ENCODE data around the gene VANGL1. TPM values are rescaled to one million over a fixed set of nuclear protein-coding genes. Genes with fewer than 3 reads are reported as not detected.

VANGL1 gene
- total RNA-seq, 1 experiment from 2014 or later: 22.4 TPM

DNA sequence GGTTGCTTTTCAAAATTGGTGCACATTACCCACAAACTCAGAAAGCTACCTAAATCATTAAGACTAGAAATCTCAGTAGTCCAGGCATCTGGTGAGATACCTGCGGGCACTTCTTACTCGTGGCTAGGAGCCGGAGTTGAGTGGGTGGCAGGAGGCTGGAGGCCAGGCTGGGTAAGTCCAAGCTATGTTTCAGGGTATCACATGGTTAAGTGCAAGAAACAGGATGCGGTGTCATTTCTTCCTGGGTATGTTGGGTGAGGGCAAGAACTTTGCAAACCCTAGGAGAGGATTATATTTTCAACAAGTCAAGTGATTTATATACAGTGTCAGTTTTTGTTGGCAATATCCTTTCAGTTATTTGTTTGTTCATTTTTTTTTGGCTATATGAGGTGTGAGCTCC lies 41.0 kb downstream of the VANGL1 start:
- Histone ChIP-seq H3K4me1 (replicated peaks) (peaks cover 5% of the 10 kb centered on the region; the same call in 1 of the 2 replicates), H3K9me3 (replicated peaks) (no peaks in the 10 kb centered on the region), H3K27me3 (replicated peaks) (no peaks in the 10 kb centered on the region), H3K4me3 (no peak overlapping the region), H3K36me3 (peaks cover 52% of the 10 kb centered on the region), H3K27ac (no peak overlapping the region)
- DNase-seq (ENCODE audit: low read depth in 1 of 2, low spot score in 2 of 2): no peak

- H3K4me1 ChIP-seq (replicated peaks): no peaks in the 10 kb centered on the region
- peaks cover 64% of the 10 kb centered on the region for H3K36me3 ChIP-seq
- H3K4me3 ChIP-seq: no peak overlapping the region
- no peak for DNase-seq (ENCODE audit: low read depth in 1 of 2, low spot score in 2 of 2)
- H3K9me3 ChIP-seq (replicated peaks): no peaks in the 10 kb centered on the region
- no peak overlapping the region for H3K27ac ChIP-seq
- H3K27me3 ChIP-seq (replicated peaks): no peaks in the 10 kb centered on the region
These were observed 43.4 kb downstream of the VANGL1 start for GRCh38 chr1:115685029-115685705.

DNA sequence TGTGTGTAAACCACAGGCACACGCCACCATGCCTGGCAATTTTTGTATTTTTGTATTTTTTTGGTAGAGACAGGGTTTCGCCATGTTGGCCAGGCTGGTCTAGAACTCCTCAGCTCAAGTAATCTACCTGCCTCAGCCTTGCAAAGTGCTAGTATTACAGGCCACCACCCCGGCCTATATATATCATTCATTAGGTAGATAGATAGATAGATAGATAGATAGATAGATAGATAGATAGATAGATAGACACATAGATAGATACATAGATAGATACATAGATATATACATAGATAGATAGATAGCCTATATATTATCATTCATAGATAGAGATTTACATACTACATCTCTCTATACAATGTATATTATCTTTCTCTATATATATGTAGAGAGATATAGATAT lies 46.0 kb downstream of the VANGL1 start:
- Histone ChIP-seq H3K9me3 (replicated peaks) (no peaks in the 10 kb centered on the region), H3K27me3 (replicated peaks) (no peaks in the 10 kb centered on the region), H3K36me3 (peaks cover 78% of the 10 kb centered on the region), H3K4me1 (replicated peaks) (peaks cover 3% of the 10 kb centered on the region), H3K4me3 (no peak overlapping the region), H3K27ac (no peak overlapping the region)
- DNase-seq (ENCODE audit: low read depth in 1 of 2, low spot score in 2 of 2): no peak

DNA sequence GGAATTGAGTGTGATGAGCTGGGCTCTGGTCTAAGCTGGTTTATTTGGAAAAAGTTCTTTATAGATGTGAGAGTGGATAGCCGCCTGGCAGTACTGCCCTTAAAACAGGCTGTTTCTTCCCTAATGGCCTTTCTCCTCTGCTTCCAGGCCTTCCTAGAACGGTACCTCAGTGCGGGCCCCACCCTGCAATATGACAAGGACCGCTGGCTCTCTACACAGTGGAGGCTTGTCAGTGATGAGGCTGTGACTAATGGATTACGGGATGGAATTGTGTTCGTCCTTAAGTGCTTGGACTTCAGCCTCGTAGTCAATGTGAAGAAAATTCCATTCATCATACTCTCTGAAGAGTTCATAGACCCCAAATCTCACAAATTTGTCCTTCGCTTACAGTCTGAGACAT lies 49.2 kb downstream of the VANGL1 start:
- H3K27me3 ChIP-seq (replicated peaks): no peaks in the 10 kb centered on the region
- H3K27ac ChIP-seq: no peak overlapping the region
- DNase-seq (ENCODE audit: low read depth in 1 of 2, low spot score in 2 of 2): no peak
- peaks cover 50% of the 10 kb centered on the region for H3K36me3 ChIP-seq
- H3K4me1 ChIP-seq (replicated peaks): peaks cover 11% of the 10 kb centered on the region
- no peaks in the 10 kb centered on the region for H3K9me3 ChIP-seq (replicated peaks)
- H3K4me3 ChIP-seq: no peak overlapping the region

- H3K4me1 ChIP-seq (replicated peaks): peaks cover 11% of the 10 kb centered on the region
- no peak for DNase-seq (ENCODE audit: low read depth in 1 of 2, low spot score in 2 of 2)
- H3K9me3 ChIP-seq (replicated peaks): no peaks in the 10 kb centered on the region
These were observed 50.5 kb downstream of the VANGL1 start for GRCh38 chr1:115692224-115692623.

DNA sequence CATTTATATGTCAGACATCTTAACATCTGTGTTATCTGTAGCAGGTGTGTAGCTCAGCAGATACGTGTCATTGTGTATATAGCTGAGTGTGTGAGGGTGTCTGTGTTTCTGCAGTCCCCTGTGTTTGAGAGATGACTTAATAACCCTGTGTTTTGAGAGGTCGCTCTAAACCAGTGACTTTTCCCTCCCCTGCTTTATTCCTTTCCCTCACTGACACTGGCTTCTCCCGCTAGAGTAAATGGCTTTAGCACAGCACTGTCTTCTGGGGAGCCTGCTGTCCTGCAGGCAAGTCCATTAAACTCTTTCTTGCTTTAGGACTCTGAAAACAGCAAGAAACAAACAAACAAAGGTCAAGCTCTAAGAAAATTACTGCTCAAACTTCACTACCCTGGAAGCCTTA lies 53.0 kb downstream of the VANGL1 start:
- Histone ChIP-seq H3K36me3 (peaks cover 29% of the 10 kb centered on the region), H3K27ac (no peak overlapping the region), H3K27me3 (replicated peaks) (no peaks in the 10 kb centered on the region), H3K4me1 (replicated peaks) (peaks cover 11% of the 10 kb centered on the region), H3K9me3 (replicated peaks) (no peaks in the 10 kb centered on the region), H3K4me3 (no peak overlapping the region)
- DNase-seq (ENCODE audit: low read depth in 1 of 2, low spot score in 2 of 2): no peak

More at GRCh38 chr1:115692224-115692623, 50.5 kb downstream of the VANGL1 start:
- Histone ChIP-seq H3K27ac (no peak overlapping the region), H3K4me3 (no peak overlapping the region), H3K36me3 (peaks cover 39% of the 10 kb centered on the region), H3K27me3 (replicated peaks) (no peaks in the 10 kb centered on the region)

GRCh38 chr1:115697619-115698018 lies 55.8 kb downstream of the VANGL1 start:
- Histone ChIP-seq H3K4me3 (no peak overlapping the region), H3K27ac (no peak overlapping the region), H3K4me1 (replicated peaks) (peaks cover 9% of the 10 kb centered on the region), H3K9me3 (replicated peaks) (no peaks in the 10 kb centered on the region), H3K27me3 (replicated peaks) (no peaks in the 10 kb centered on the region), H3K36me3 (peaks cover 3% of the 10 kb centered on the region; the same call in 1 of the 2 replicates)
- no peak for DNase-seq (ENCODE audit: low read depth in 1 of 2, low spot score in 2 of 2)

- no peak overlapping the region for H3K4me3 ChIP-seq
- no peaks in the 10 kb centered on the region for H3K27me3 ChIP-seq (replicated peaks)
- no peak for DNase-seq (ENCODE audit: low read depth in 1 of 2, low spot score in 2 of 2)
- H3K9me3 ChIP-seq (replicated peaks): no peaks in the 10 kb centered on the region
- peaks cover 12% of the 10 kb centered on the region for H3K4me1 ChIP-seq (replicated peaks)
- no peaks in the 10 kb centered on the region for H3K36me3 ChIP-seq
- no peak overlapping the region for H3K27ac ChIP-seq
These were observed 59.3 kb downstream of the VANGL1 start for GRCh38 chr1:115701090-115701489.

GRCh38 chr1:115702959-115703358 lies 61.2 kb downstream of the VANGL1 start:
- no peak for DNase-seq (ENCODE audit: low read depth in 1 of 2, low spot score in 2 of 2)
- Histone ChIP-seq H3K9me3 (replicated peaks) (no peaks in the 10 kb centered on the region), H3K27me3 (replicated peaks) (no peaks in the 10 kb centered on the region), H3K36me3 (no peaks in the 10 kb centered on the region), H3K4me1 (replicated peaks) (peaks cover 19% of the 10 kb centered on the region), H3K27ac (no peak overlapping the region), H3K4me3 (no peak overlapping the region)

DNA sequence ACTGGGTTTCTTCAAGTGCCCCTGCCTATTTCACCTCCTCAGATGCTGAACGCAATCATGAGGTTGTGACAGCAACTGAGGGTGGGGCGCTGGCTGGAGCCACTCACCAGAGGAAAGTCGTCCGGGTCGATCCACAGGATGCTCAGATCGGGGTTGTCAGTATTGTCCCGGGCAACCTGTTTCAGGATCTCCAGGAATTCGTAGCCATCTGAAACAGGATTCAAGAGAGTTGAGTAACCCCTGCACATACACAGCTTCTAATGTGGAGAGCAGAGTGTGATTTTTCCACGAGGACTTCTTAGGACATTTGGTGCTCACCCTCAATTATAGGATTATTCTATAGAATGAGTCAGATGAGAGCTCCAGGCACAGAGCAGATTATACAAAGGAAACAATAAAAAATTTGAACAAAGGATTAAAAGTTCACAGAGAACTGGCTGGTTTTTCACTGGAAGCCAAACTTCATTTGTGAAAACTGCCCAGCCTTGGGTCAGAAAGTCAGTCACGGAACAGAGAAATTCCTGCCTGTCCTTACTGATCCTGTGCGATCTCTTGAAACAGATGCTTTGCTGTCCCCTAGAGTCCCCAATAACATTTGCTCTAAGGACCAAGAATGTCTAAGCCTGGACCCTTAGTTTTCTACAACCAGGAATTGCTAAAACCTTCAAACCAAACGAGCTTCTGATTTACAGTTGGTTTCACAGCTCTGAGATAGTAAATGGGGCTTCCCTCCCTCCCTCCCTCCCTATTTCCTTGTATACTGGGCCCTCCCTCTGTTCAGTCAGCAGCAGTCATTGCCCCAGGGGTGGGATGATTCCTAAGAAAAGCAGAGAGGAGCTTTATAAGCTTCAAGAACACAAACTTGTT lies 63.5 kb downstream of the VANGL1 start:
- Histone ChIP-seq H3K27me3 (replicated peaks) (no peaks in the 10 kb centered on the region), H3K4me1 (replicated peaks) (peaks cover 19% of the 10 kb centered on the region), H3K27ac (peak overlapping the region; percentile 28; the same call in 1 of the 2 replicates), H3K4me3 (no peak overlapping the region), H3K36me3 (no peaks in the 10 kb centered on the region), H3K9me3 (replicated peaks) (no peaks in the 10 kb centered on the region)
- DNase-seq (ENCODE audit: low read depth in 1 of 2, low spot score in 2 of 2): peak in 1 of 2 experiments; percentile 15

- no peak overlapping the region for H3K4me3 ChIP-seq
- H3K9me3 ChIP-seq (replicated peaks): no peaks in the 10 kb centered on the region
- H3K36me3 ChIP-seq: no peaks in the 10 kb centered on the region
These were observed 64.2 kb downstream of the VANGL1 start for GRCh38 chr1:115705963-115706362.

GRCh38 chr1:115706587-115707425 lies 65.0 kb downstream of the VANGL1 start:
- Histone ChIP-seq H3K9me3 (replicated peaks) (no peaks in the 10 kb centered on the region), H3K4me3 (no peak overlapping the region), H3K36me3 (no peaks in the 10 kb centered on the region), H3K4me1 (replicated peaks) (peaks cover 19% of the 10 kb centered on the region), H3K27ac (no peak overlapping the region), H3K27me3 (replicated peaks) (no peaks in the 10 kb centered on the region)
- DNase-seq (ENCODE audit: low read depth in 1 of 2, low spot score in 2 of 2): peak in 1 of 2 experiments; percentile 59

More at GRCh38 chr1:115705963-115706362, 64.2 kb downstream of the VANGL1 start:
- Histone ChIP-seq H3K27ac (no peak overlapping the region), H3K4me1 (replicated peaks) (peaks cover 19% of the 10 kb centered on the region), H3K27me3 (replicated peaks) (no peaks in the 10 kb centered on the region)
- no peak for DNase-seq (ENCODE audit: low read depth in 1 of 2, low spot score in 2 of 2)

- no peak overlapping the region for H3K4me3 ChIP-seq
- no peak for DNase-seq (ENCODE audit: low read depth in 1 of 2, low spot score in 2 of 2)
- H3K9me3 ChIP-seq (replicated peaks): no peaks in the 10 kb centered on the region
- peaks cover 7% of the 10 kb centered on the region for H3K4me1 ChIP-seq (replicated peaks)
- H3K36me3 ChIP-seq: no peaks in the 10 kb centered on the region
- H3K27ac ChIP-seq: no peak overlapping the region
- H3K27me3 ChIP-seq (replicated peaks): no peaks in the 10 kb centered on the region
These were observed 69.3 kb downstream of the VANGL1 start for GRCh38 chr1:115710859-115711624.
